Adrenal gland (tissue), 12 donors: ENCODE measurements around the gene SIRT3. TPM values are rescaled to one million over a fixed set of nuclear protein-coding genes. Genes with fewer than 3 reads are reported as not detected.

Experiments
- DNase-seq, 7 donors: peaks; one replicate each; pipeline ENCODE4 v3.0.0-alpha.2; 2019 to 2020
- H3K27ac ChIP-seq, 5 donors: fragments of 200-600 bp; sonication (generic) in 4 of 5; 1 replicate in 3 of 5; 2 replicates in 2 of 5; pipeline versions ENCODE4 v1.5.1 to v1.8.0; 2016 to 2020; ENCODE audit warnings: mild to moderate bottlenecking in 1 of 5
- H3K27me3 ChIP-seq: fragments of 200-600 bp; 2 replicates; pipeline ENCODE4 v1.8.0; 2021
- H3K36me3 ChIP-seq, 2 donors: fragments of 200-600 bp; replicated peaks in 1 of 2; 1 replicate in 1 of 2; 2 replicates in 1 of 2; pipeline versions ENCODE4 v1.5.1 to v1.8.0; 2018 to 2022
- H3K4me1 ChIP-seq, 2 donors: fragments of 200-600 bp; replicated peaks in 1 of 2; 1 replicate in 1 of 2; 2 replicates in 1 of 2; pipeline versions ENCODE4 v1.5.1 to v1.8.0; 2018 to 2021
- H3K4me3 ChIP-seq, 4 donors: fragments of 200-600 bp; sonication (generic) in 3 of 4; one replicate each; pipeline ENCODE4 v1.5.1; 2016 to 2018
- H3K9me3 ChIP-seq, 3 donors: fragments of 200-600 bp; sonication (generic) in 1 of 3; replicated peaks in 1 of 3; 1 replicate in 2 of 3; 2 replicates in 1 of 3; pipeline versions ENCODE4 v1.5.1 to v1.8.0; 2016 to 2021
- POLR2A ChIP-seq, 2 donors: fragments of 450-650 bp; IDR thresholded peaks; one replicate each; pipeline ENCODE4 v1.6.1; 2017; ENCODE audit warnings: antibody characterized with exemption in 2 of 2, mild to moderate bottlenecking in 2 of 2, moderate library complexity in 1 of 2
- WGBS, 4 donors: extraction: QIAGEN DNeasy Blood & Tissue Kit in 2 of 4; methylation state at CpG; one replicate each; pipeline versions ENCODE4 v1.1.5 to v1.1.7; 2013 to 2017; 5-methylcytosine and 5-hydroxymethylcytosine counted together
- intact Hi-C, 2 donors: fragments of 100-400 bp; cut with DNase I; formaldehyde crosslinking; loops; one replicate each; pipeline versions ENCODE4 v1.14.1 to v1.15.0; 2022 to 2023
- polyA plus RNA-seq, 3 donors: library from polyadenylated mRNA; stranded (reverse); fragments of 200-250 nt in 2 of 3; fragments of 350-450 nt in 1 of 3; fragmentation: Illumina TruSeq in 1 of 3; extraction: RNeasy Lipid Tissue Mini Kit (QIAGEN cat#74804) in 1 of 3; gene quantifications; one replicate each; pipeline ENCODE4 v1.2.3, GENCODE V29; 2013 to 2014
- total RNA-seq, 9 donors: library from RNA; depleted of rRNA in 4 of 9; stranded (reverse); fragments of >200 nt in 4 of 9; fragments of 120-200 nt in 1 of 9; fragmentation: NEBNext Ultra II Directional in 1 of 9; extraction: Animal tissue kit (Norgen Biotek cat#: 25700) in 1 of 9; gene quantifications; one replicate each; pipeline versions ENCODE4 v1.1.0 to v1.2.4, GENCODE V29; 2013 to 2023
- TF ChIP-seq, protein P1 (sequence below), 6 experiments: fragments of 450-650 bp in 4 of 6; fragments of 200-600 bp in 2 of 6; sonication (generic) in 1 of 6; IDR thresholded peaks; 1 replicate in 5 of 6; 2 replicates in 1 of 6; pipeline versions ENCODE4 v1.5.1 to v1.8.0; 2016 to 2021; ENCODE audit warnings: antibody characterized with exemption in 6 of 6, mild to moderate bottlenecking in 2 of 6, moderate library complexity in 1 of 6
- donor health status: healthy with polysubstance abuse.
- donor health status: Bipolar disorder and iron deficiency.
- donor health status: DM: yes; HTN: yes; CAD: no.
- donor health status: DM: no; HTN: no; CAD: no.
- donor health status: DM: no; HTN: no; CAD: no.
- donor health status: DM: yes; HTN: yes; CAD: no.

SIRT3 gene
- total and polyA plus RNA-seq, 12 donors: 13.8 to 30.6 (median 23.7) TPM

DNA sequence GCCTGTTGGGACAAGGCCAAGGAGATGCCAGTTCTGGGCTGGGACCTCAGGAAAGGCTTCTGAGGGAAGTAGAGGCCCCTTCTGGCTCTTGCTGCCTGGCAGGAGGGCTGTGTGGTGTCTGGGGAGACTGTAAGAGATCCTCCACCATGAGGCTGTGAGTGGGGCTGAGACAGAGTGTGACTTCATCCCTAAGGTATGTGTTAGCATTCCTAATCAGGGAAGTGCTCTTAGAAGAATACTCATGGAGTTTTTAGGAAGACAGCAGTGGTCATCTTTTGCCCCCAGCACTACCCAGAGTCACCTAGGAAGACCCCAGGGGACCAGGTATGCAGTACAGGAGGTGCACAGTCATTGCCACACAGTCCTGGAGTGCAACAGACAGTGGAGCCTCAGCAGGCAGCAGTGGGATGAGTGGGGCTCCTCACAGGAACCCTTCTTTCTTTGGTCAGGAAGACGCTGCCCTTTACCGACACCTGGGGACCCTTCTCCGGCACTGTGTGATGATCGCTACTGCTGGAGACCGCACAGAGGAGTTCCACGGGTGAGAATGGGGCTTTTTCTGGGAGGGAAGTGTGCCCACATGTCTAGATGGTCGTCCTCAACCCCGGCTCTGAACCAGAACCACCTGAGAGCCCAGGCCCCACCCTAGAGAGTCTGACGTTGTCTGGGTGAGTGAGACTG is 25.9 kb downstream of the SIRT3 start:
- no peak overlapping the region for H3K4me3 ChIP-seq
- H3K36me3 ChIP-seq: peaks cover 0 to 61% of the 10 kb centered on the region in 2 donors
- intact Hi-C loops: no loop called here
- peaks cover 19 to 30% of the 10 kb centered on the region in 2 donors for H3K4me1 ChIP-seq
- TF ChIP-seq, protein P1, sequence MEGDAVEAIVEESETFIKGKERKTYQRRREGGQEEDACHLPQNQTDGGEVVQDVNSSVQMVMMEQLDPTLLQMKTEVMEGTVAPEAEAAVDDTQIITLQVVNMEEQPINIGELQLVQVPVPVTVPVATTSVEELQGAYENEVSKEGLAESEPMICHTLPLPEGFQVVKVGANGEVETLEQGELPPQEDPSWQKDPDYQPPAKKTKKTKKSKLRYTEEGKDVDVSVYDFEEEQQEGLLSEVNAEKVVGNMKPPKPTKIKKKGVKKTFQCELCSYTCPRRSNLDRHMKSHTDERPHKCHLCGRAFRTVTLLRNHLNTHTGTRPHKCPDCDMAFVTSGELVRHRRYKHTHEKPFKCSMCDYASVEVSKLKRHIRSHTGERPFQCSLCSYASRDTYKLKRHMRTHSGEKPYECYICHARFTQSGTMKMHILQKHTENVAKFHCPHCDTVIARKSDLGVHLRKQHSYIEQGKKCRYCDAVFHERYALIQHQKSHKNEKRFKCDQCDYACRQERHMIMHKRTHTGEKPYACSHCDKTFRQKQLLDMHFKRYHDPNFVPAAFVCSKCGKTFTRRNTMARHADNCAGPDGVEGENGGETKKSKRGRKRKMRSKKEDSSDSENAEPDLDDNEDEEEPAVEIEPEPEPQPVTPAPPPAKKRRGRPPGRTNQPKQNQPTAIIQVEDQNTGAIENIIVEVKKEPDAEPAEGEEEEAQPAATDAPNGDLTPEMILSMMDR (IDR thresholded peaks at IDR 0.05): no peak
- TF ChIP-seq POLR2A (IDR thresholded peaks at IDR 0.05): no peak
- H3K27ac ChIP-seq: peak overlapping the region in 2 of 5 donors; percentile 8 to 99
- DNase-seq: peak in 3 of 7 donors; percentile 15 to 50 (median 17)
- H3K27me3 ChIP-seq: no peaks in the 10 kb centered on the region
- H3K9me3 ChIP-seq: no peaks in the 10 kb centered on the region
- WGBS, 4 donors: 82 to 90% (median 87%) methylated on average over 7 to 9 of the region's 9 CpGs

DNA sequence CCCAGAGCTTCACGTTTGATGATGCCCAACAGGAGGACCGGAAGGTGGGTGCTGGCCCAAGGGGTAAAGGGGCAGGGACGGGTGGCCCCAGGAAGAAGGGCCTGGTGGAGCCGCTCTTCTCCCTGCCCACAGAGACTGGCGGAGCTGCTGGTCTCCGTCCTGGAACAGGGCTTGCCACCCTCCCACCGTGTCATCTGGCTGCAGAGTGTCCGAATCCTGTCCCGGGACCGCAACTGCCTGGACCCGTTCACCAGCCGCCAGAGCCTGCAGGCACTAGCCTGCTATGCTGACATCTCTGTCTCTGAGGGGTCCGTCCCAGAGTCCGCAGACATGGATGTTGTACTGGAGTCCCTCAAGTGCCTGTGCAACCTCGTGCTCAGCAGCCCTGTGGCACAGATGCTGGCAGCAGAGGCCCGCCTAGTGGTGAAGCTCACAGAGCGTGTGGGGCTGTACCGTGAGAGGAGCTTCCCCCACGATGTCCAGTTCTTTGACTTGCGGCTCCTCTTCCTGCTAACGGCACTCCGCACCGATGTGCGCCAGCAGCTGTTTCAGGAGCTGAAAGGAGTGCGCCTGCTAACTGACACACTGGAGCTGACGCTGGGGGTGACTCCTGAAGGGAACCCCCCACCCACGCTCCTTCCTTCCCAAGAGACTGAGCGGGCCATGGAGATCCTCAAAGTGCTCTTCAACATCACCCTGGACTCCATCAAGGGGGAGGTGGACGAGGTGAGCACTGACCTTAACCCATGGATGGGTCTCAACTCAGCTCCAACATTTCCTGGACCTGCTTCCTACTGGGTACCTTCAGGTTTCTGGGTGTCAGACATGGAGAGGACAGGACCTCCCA is 26.6 kb downstream of the SIRT3 start:
- Histone ChIP-seq H3K36me3 (peaks cover 0 to 61% of the 10 kb centered on the region in 2 donors), H3K4me3 (peak overlapping the region in 3 of 4 donors; percentile 4 to 98 (median 92)), H3K27me3 (no peaks in the 10 kb centered on the region), H3K4me1 (peaks cover 19 to 38% of the 10 kb centered on the region in 2 donors), H3K9me3 (no peaks in the 10 kb centered on the region), H3K27ac (peak overlapping the region in 4 of 5 donors; percentile 97 to 99 (median 98))
- 45 to 77% (median 49%) methylated on average over 10 to 29 of the region's 29 CpGs for WGBS, 4 donors
- intact Hi-C loops: no loop called here
- DNase-seq: peak in 3 of 7 donors; percentile 25 to 58 (median 33)
- TF ChIP-seq POLR2A (IDR thresholded peaks at IDR 0.05): no peak
- TF ChIP-seq, protein P1 (IDR thresholded peaks at IDR 0.05): no peak

DNA sequence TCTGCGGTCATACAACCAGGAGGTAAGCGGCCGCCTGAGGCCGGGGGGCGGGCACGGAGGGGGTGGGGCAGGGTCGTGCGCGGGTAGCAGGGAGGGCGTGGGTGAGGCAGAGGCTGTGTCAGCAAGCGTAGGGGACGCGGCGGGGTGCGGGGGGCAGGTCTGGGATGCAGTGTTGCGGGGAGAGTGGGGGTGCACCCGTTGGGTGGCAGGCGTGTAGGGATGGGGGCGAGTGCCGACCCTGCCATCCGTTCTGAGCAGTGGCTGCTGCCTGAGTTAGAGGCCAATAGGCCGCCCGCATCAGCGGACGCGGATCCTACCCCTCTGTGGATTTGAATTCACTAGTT is 27.3 kb downstream of the SIRT3 start:
- Histone ChIP-seq H3K4me1 (peaks cover 19 to 41% of the 10 kb centered on the region in 2 donors), H3K36me3 (peaks cover 0 to 61% of the 10 kb centered on the region in 2 donors), H3K4me3 (peak overlapping the region; percentile 4 to 98 (median 62)), H3K27me3 (no peaks in the 10 kb centered on the region), H3K27ac (peak overlapping the region; percentile 97 to 99 (median 99)), H3K9me3 (no peaks in the 10 kb centered on the region)
- TF ChIP-seq, protein P1 (IDR thresholded peaks at IDR 0.05): no peak
- no peak for TF ChIP-seq POLR2A (IDR thresholded peaks at IDR 0.05)
- 0 to 2% (median 0%) methylated on average over 8 to 26 of the region's 26 CpGs; no CpG with 5 or more reads in 1 of the 4 donors for WGBS, 4 donors
- peak in 4 of 7 donors; percentile 34 to 56 (median 50) for DNase-seq
- intact Hi-C loops: no loop called here
